GM21367 (cell line): Measurements from ENCODE around the gene SPATA2L.

Experiments used
- ATAC-seq: cut with Tn5 transposase; IDR thresholded peaks from one replicate; pipeline ENCODE4 v1.9.1; 2021; ENCODE audit not compliant: unreplicated experiment

Gene SPATA2L

GRCh38 chr16:89657442-89658220 is 43.9 kb downstream of the SPATA2L start, which contains the start of the genes CHMP1A and SPATA33:
CHMP1A (minus strand) TSS chr16:89657708; CDS start chr16:89657588, 120 bp downstream.
SPATA33 (plus strand) TSS chr16:89657836; CDS start chr16:89657912, 76 bp downstream.
- ATAC-seq, result peak; percentile 85

DNA sequence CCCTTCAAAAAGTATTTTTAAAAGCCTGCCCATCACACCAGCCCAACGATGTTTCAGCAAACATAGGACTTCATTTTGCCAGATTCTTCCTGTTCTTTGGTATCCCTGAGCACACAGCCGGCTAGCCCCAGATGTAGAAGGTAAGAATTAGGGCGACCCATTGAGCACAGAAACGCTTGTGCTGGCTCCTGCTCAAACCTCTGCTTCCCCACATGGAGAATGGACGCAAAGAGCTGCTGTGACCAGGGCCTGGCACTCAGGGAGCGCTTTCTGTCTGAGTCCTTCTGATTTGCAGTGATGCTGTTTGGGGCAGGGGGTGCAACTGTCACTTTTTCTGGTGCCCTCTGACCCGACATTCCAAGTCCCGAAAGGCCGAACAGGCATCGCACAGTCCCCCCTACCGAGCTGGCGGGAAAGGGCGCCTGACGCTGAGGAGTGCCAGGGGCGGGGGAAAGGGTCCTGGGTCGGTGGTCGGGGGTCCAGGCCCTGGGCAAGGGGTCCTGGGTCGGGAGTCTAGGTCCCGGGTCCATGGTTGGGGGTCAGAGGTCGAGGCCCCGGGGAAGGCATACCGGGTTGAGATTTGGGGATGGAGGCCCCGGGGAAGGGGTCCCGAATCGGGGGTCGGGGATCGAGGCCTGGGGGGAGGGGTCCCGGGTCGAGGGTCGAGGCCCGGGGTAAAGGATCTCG is 44.9 kb downstream of the SPATA2L start:
- ATAC-seq, result no peak

- no peak for ATAC-seq
Observed at GRCh38 chr16:89655062-89655643, 46.4 kb downstream of the SPATA2L start.

GRCh38 chr16:89653656-89654295 is 47.7 kb downstream of the SPATA2L start:
- ATAC-seq, result no peak

GRCh38 chr16:89651584-89651983 is 49.9 kb downstream of the SPATA2L start:
- ATAC-seq, result no peak

DNA sequence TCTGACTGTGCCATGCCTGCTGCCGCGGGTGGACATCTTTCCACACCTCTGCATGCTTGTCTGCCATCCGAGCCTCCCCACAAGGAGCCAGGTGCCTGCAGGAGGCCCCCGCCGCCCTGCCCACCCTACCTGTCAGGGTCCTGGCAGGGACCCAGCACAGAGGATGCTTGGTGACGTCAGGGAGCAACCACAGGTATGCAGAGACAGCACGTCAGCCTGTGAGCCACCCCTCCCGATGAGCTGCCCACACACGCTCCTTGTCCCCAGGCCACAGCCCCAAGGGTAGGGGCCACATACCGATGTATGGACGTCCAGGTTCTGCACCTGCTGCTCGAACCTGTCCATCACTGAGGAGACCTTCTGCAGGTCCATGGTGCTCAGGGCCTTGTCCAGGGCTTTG is 54.6 kb downstream of the SPATA2L start:
- no peak for ATAC-seq
